ENCODE results near the gene ANTKMT. TPM values are rescaled to one million over a fixed set of nuclear protein-coding genes. Genes with fewer than 3 reads are reported as not detected.
A peak's percentile ranks its signal among the peaks of the same experiment; 100 is the strongest.
"Not testable (repeated sequence)": the region's sequence is repeated elsewhere in the genome, so short reads cannot be mapped to it uniquely, and the experiment has no call there.

Gene ANTKMT
- total RNA-seq, 4 donors from 2014 or later: 6.2 to 21.1 (median 19.1) TPM

GRCh38 chr16:685967-686366 lies 35.0 kb upstream of the ANTKMT start:
- Histone ChIP-seq H3K4me1 (peaks cover 7 to 42% of the 10 kb centered on the region in 2 donors), H3K9me3 (no peaks in the 10 kb centered on the region), H3K27ac (no peak overlapping the region), H3K4me3 (no peak overlapping the region), H3K36me3 (no peaks in the 10 kb centered on the region), H3K27me3 (no peaks in the 10 kb centered on the region)
- no peak for DNase-seq
- no peak for TF ChIP-seq POLR2A (IDR thresholded peaks at IDR 0.05)
- TF ChIP-seq CTCF (IDR thresholded peaks at IDR 0.05): no peak
- intact Hi-C loops (cut with DNase I; ENCODE audit: low total_unique reads): no loop called here

GRCh38 chr16:686459-687260 lies 34.3 kb upstream of the ANTKMT start:
- no peak overlapping the region for H3K27ac ChIP-seq
- DNase-seq: no peak
- TF ChIP-seq POLR2A (IDR thresholded peaks at IDR 0.05) (no peak), CTCF (IDR thresholded peaks at IDR 0.05) (no peak)
- H3K4me1 ChIP-seq: peaks cover 7 to 35% of the 10 kb centered on the region in 2 donors
- H3K27me3 ChIP-seq: no peaks in the 10 kb centered on the region
- no peak overlapping the region for H3K4me3 ChIP-seq
- intact Hi-C loops (cut with DNase I; ENCODE audit: low total_unique reads): no loop called here
- no peaks in the 10 kb centered on the region for H3K9me3 ChIP-seq
- H3K36me3 ChIP-seq: no peaks in the 10 kb centered on the region

DNA sequence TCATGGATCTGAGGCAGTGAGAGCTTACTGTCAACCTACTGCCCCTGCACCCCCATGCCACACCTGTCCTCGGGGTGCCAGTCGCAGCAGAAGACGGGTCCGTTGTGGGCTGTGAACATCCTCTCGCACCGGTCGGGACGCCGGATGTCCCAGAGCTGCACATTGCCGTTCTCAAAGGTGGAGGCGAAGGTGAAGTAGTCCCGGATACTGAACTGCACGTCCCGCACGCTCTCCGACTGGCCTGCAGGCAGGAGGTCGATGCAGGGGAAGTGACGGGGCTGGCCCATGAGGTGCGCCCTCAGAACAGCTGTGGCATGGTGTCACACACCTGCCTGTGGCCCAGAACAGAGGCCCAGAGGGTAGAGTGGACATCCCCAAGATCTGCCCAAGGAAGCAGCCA lies 33.4 kb upstream of the ANTKMT start:
- no peaks in the 10 kb centered on the region for H3K9me3 ChIP-seq
- no peaks in the 10 kb centered on the region for H3K27me3 ChIP-seq
- intact Hi-C loops (cut with DNase I; ENCODE audit: low total_unique reads): no loop called here
- TF ChIP-seq POLR2A (IDR thresholded peaks at IDR 0.05) (no peak), CTCF (IDR thresholded peaks at IDR 0.05) (no peak)
- no peak for DNase-seq
- no peak overlapping the region for H3K27ac ChIP-seq
- H3K4me3 ChIP-seq: no peak overlapping the region
- H3K36me3 ChIP-seq: no peaks in the 10 kb centered on the region
- H3K4me1 ChIP-seq: peaks cover 7 to 30% of the 10 kb centered on the region in 2 donors

DNA sequence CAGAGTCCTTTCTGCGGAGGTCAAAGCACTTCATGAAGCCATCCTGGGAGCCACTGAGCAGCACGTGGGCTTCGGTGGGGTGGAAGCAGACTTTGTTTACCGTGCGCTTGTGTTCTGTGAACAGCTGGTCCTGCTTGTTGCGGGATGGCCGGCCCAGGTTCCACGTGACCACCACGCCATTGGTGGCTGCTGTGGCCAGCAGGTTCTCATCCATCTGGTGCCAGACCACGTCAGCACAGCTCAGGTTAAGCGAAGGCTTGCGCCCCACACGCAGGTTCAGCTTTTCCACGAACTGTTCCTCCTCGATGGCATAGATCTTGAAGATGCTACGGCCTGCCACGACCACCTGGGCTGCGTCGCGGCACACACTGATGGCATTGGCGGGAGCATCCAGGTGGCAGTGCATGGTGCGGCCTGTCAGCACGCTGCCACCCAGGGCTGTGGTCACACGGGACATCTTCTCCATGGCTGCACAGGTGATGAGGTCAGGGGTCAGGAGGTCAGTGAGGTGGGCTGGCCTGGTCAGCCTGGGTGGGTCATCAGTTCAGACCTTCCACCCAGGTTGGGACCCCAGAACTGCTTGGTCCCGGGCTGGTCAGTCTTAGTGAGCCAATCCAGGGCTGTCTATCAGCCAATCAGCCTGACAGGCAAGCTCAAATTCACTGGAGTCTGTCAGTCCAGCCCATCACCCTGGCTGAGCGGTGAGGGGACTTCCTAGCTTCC lies 31.6 kb upstream of the ANTKMT start:
- H3K27ac ChIP-seq: peak overlapping the region; percentile 74 to 87
- H3K9me3 ChIP-seq: no peaks in the 10 kb centered on the region
- intact Hi-C loops (cut with DNase I; ENCODE audit: low total_unique reads): no loop called here
- TF ChIP-seq POLR2A (IDR thresholded peaks at IDR 0.05) (no peak), CTCF (IDR thresholded peaks at IDR 0.05) (no peak)
- peaks cover 7 to 27% of the 10 kb centered on the region in 2 donors for H3K4me1 ChIP-seq
- peak overlapping the region; percentile 84 to 89 for H3K4me3 ChIP-seq
- DNase-seq: no peak
- no peaks in the 10 kb centered on the region for H3K36me3 ChIP-seq
- H3K27me3 ChIP-seq: peaks cover 3 to 7% of the 10 kb centered on the region in 2 donors

- H3K27me3 ChIP-seq: peaks cover 17 to 22% of the 10 kb centered on the region in 2 donors
- H3K9me3 ChIP-seq; H3K36me3 ChIP-seq; intact Hi-C loops (cut with DNase I; ENCODE audit: low total_unique reads); H3K27ac ChIP-seq; DNase-seq; H3K4me3 ChIP-seq: not testable (repeated sequence)
- peaks cover 7 to 26% of the 10 kb centered on the region in 2 donors for H3K4me1 ChIP-seq
These were observed 29.7 kb upstream of the ANTKMT start for GRCh38 chr16:691242-691641.
